HG03460 (cell line): Measurements from ENCODE around the gene CHML.

Experiments used
- ATAC-seq: cut with Tn5 transposase; IDR thresholded peaks from one replicate; pipeline ENCODE4 v1.9.1; 2021; ENCODE audit not compliant: unreplicated experiment

Gene CHML

DNA sequence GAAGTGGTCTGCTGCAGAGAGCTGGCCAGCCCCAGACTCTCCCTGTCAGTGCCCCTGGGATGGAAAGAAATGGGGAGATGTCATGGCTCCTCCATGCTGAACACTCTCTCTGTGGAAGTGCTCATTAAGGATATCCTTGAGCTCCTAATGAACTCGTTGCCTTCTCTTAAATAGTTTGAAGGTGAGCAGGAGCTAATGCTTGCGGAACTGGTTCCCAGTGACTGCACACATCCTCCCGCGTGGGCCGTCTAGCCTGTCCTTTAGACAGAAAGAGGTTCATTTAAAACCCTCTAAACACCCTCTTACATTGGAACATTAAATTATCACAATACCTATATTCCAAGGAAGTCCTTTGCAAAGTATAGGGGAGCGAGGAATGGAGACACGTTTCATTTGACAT, 6.0 kb upstream of the CHML start:
- ATAC-seq = no peak

DNA sequence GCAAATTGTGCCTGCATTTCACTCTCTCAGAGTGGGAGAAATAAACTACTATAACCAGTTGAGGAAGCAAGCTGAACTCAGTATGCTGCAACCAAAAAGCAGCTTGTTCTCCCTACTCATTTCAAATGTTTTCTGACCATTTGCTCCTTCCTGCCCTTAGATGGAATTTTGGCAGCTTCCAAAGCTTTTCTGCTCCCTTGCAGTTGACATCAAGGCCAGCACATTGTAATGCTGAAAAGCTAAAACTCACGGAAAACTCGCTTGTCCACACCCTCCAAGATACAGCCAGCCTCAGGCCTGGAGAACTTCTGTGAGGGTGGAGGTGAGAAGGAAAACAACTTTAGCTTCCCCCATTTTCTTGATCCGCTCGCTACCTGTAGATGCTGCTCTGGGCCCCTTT, 5.0 kb upstream of the CHML start:
- no peak for ATAC-seq

DNA sequence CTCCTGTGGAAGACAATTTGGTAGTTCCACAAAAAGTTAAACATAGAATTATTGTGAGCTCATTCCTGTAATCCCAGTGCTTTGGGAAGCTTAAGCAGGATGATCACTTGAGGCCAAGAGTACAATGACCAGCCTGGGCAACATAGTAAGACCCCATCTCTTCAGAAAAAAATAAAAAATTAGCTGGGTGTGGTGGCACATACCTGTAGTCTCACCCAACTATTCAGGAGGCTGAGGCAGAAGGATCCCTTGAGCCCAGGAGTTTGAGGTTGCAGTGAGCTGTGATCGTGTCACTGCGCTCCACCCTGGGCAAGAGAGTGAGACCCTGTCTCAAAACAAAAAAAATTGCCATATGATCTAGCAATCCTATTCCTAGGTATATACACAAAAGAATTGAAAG, 4.1 kb upstream of the CHML start:
- ATAC-seq = no peak

DNA sequence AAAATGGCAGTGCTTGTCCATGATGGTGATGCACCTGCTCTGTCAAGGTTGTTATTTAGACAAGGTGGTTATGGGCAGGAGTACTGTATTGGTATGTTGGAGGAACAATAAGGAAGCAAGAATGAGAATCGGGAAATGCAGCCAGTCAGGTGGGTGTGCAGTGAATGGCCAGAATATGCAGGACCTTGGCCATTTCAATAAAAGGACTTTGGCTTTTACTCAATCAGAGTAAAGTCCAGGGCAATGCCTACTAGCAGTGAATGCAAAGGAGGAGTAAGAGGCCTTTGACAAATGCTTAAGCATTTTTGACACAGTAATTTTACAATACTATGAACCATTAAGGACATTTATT, 2.4 kb upstream of the CHML start:
- ATAC-seq = no peak

- no peak for ATAC-seq
Observed at GRCh38 chr1:241641773-241642592, 1.8 kb upstream of the CHML start.

- ATAC-seq = no peak
Observed at GRCh38 chr1:241640867-241641622, 876 bp upstream of the CHML start.

DNA sequence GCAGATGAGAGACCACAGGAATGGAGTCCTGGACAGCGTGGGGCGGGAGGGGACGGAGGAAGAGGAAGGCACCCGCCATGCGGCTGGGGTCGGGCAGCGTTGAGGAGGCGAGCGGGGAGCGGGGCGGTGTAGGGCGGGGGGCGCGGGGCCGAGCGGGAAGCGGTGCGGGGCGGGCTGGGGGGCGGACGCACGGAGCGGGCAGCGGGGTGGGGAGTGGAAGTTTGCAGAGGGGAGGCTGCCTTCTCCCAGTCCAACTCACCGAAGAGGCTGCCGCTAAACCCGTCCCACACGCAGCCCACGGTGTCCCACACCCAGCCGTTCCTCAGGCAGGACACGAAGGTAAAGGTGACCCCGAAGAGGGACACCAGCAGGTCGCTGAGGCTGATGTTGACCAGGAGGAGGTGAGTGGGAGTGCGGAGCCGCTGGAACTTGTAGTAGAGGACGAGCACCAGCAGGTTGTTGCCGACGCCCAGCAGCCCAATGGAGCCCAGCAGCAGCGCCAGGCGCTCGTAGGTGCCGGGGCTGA, 483 bp downstream of the CHML start:
- peak; percentile 44 for ATAC-seq

GRCh38 chr1:241638909-241639622, 1.1 kb downstream of the CHML start:
- ATAC-seq = no peak

DNA sequence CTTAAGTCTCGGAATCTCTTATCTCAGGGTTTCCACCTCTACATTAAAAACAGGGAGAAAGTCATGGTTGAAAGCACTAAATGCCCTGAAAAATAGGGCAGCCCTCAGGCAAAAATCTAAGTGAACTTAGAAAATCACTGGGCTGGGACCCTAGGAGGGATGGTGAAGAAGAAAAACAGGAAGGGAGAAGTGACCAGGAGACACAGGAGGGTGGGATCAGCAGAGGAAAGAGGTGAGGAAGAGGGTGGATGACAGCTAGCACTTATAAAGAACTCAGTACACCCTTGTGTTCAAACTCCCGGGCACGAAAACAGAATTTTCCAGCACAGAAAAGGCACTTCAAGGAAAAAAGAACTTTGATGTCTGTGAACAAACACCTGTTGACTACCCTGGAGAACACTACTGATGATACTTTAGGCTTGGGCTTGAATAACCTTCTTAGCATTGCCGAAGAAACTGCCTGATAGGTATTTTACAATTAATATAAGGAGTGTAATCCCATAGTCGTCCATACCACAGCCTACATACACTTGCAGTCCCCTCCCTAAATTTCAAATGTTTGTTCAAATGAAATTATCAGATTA, 2.0 kb downstream of the CHML start:
- ATAC-seq = no peak

GRCh38 chr1:241637604-241638003, 2.6 kb downstream of the CHML start:
- ATAC-seq = no peak

GRCh38 chr1:241637046-241637590, 3.1 kb downstream of the CHML start:
- no peak for ATAC-seq

- no peak for ATAC-seq
Observed at GRCh38 chr1:241636291-241636690, 3.9 kb downstream of the CHML start.

- no peak for ATAC-seq
Observed at GRCh38 chr1:241635556-241636152, 4.5 kb downstream of the CHML start.

DNA sequence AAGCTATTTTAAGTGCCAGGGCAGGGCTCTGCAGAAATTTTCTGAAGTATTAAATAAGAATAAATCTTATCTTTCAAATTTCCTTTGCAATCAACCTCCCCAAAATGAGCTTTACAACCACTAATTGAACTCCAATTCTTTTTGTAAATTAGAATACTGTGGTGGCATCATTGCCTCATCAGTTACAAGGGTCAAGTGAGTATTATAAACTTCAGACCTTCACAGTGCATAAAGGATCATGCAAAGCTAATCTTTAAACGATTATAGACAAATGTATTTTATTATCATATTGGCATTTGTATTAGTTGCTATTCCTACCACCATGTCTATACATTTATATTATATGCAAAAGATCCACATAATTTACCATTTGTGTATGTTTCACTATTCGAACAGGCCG, 7.2 kb downstream of the CHML start:
- ATAC-seq = no peak

- no peak for ATAC-seq
Observed at GRCh38 chr1:241631674-241632073, 8.5 kb downstream of the CHML start.

- ATAC-seq = no peak
Observed at GRCh38 chr1:241630899-241631298, 9.3 kb downstream of the CHML start.

DNA sequence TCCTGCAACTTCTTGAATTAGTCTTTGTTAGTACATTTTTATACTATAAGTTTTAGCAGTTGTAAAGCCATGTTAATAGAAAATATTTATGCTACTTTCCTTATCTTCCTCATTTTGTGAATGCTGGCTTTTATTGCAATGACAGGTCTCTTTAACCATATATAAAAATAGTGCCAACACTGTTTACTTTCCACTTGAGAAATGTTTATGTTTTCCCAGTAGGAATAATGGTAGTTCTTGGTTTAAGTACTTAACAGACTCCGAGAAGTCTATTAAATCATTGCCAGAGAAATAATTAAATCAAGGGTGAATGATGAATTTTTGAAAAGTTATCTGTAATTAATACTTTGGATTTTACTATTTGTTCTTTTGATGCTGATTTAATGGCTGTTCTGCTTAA, 9.7 kb downstream of the CHML start:
- no peak for ATAC-seq

GRCh38 chr1:241630005-241630404, 10.2 kb downstream of the CHML start:
- no peak for ATAC-seq

DNA sequence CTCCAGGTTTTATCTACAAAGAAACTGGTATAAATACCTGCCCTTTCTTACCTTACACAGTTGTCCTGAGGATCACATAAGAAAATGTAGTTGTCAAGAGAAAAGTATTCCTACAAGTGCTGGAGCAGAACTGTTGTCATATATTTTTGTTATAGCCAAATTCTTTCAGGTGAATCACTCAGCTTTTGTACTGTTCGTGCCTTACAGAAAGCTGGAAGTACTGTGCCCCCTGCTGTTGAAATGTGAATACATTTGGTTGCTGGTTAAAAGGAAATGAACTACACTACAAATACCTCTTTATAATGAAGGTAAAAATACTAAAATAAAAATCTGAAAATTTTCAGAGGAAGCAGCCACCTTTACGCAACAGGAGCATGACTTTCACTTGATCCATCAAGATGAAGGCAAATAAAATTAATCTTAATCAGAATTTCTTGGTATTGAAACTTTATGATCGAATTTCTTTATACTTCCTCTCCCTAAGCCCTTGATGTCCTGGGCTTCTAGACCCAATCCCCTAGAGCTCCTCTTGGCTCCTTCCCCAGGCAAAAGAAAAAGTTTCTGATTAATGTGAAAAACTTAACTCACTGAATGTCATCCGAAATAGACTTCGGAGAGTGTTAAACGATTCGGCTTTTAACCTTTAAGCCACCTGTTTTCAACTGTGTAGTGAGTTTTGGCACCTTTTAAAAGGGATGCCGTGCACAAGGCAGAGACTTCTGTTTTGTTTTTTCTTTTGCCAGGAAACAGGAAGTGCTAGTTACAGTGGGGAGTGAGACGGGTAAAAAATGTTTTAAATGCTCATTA, 12.5 kb downstream of the CHML start:
- ATAC-seq = peak; percentile 77

DNA sequence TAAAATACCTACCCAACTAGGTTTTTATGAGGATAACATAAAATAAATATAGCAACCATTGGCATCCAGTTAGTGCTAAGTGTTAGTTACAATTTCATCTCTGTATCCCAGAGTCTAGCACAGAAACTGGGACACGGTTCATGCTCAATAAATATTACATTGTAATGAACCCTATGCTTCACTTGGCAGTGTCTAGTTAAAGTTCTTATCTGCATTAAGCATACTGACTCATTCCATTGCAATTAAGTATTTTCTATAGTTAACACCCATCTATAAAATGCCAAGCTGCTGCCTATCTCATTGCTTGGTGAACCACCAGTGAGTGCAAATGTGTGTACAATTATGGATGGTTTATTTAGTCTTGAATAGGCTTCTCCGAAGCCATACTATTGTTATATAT, 15.2 kb downstream of the CHML start:
- ATAC-seq = no peak
